Globus pallidus (tissue), 1 donor: ENCODE measurements around the gene CITED4.
A peak's percentile ranks its signal among the peaks of the same experiment; 100 is the strongest.
"Not testable (repeated sequence)": the region's sequence is repeated elsewhere in the genome, so short reads cannot be mapped to it uniquely, and the experiment has no call there.

Experiments
- DNase-seq: peaks from one replicate; pipeline ENCODE4 v3.0.0-alpha.2; 2015; ENCODE audit warnings: low spot score

Gene CITED4

GRCh38 chr1:40862008-40862863, at the start of gene CITED4:
Gene CITED4 (minus strand): TSS chr1:40862363. CDS start chr1:40862127, 236 bp downstream.
- peak; percentile 92 for DNase-seq

GRCh38 chr1:40911105-40911504, 48.9 kb upstream of the CITED4 start:
- no peak for DNase-seq

GRCh38 chr1:40909281-40909680, 47.1 kb upstream of the CITED4 start:
- no peak for DNase-seq

GRCh38 chr1:40908350-40908749, 46.2 kb upstream of the CITED4 start:
- no peak for DNase-seq

- no peak for DNase-seq
Measured at GRCh38 chr1:40907899-40908298, 45.7 kb upstream of the CITED4 start.

- no peak for DNase-seq
Measured at GRCh38 chr1:40906781-40907400, 44.7 kb upstream of the CITED4 start.

GRCh38 chr1:40905061-40905460, 42.9 kb upstream of the CITED4 start:
- no peak for DNase-seq

- peak; percentile 35 for DNase-seq
Measured at GRCh38 chr1:40903106-40903505, 40.9 kb upstream of the CITED4 start.

GRCh38 chr1:40901886-40902852, 40.0 kb upstream of the CITED4 start:
- DNase-seq: peak; percentile 24

GRCh38 chr1:40899230-40899870, 37.2 kb upstream of the CITED4 start:
- no peak for DNase-seq

GRCh38 chr1:40898431-40898901, 36.3 kb upstream of the CITED4 start:
- DNase-seq: no peak

- no peak for DNase-seq
Measured at GRCh38 chr1:40897513-40897912, 35.4 kb upstream of the CITED4 start.

GRCh38 chr1:40896482-40896881, 34.3 kb upstream of the CITED4 start:
- DNase-seq: no peak

- DNase-seq: no peak
Measured at GRCh38 chr1:40895601-40896000, 33.4 kb upstream of the CITED4 start.

- DNase-seq: not testable (repeated sequence)
Measured at GRCh38 chr1:40894858-40895257, 32.7 kb upstream of the CITED4 start.

- DNase-seq: no peak
Measured at GRCh38 chr1:40894455-40894854, 32.3 kb upstream of the CITED4 start.

GRCh38 chr1:40893946-40894345, 31.8 kb upstream of the CITED4 start:
- no peak for DNase-seq

- DNase-seq: no peak
Measured at GRCh38 chr1:40892354-40892753, 30.2 kb upstream of the CITED4 start.

- DNase-seq: no peak
Measured at GRCh38 chr1:40890771-40891170, 28.6 kb upstream of the CITED4 start.

- no peak for DNase-seq
Measured at GRCh38 chr1:40887652-40888051, 25.5 kb upstream of the CITED4 start.

- DNase-seq: no peak
Measured at GRCh38 chr1:40887012-40887378, 24.8 kb upstream of the CITED4 start.
